Mammary epithelial cell (primary cell): ENCODE results near the gene PRR22.
"Not testable (repeated sequence)": the region's sequence is repeated elsewhere in the genome, so short reads cannot be mapped to it uniquely, and the experiment has no call there.

ENCODE experiments used
- EZH2 ChIP-seq: IDR thresholded peaks from 2 replicates; pipeline ENCODE4 v1.6.1; 2012; ENCODE audit warnings: low read length, inconsistent platforms, borderline replicate concordance
- TF ChIP-seq, protein P1 (sequence below), 2 donors: IDR thresholded peaks in 1 of 2; conservative IDR thresholded peaks in 1 of 2; 2 replicates each; pipeline ENCODE4 v1.5.1; 2011 to 2012; ENCODE audit warnings: inconsistent platforms in 2 of 2, low read length in 2 of 2, mild to moderate bottlenecking in 2 of 2, control low read depth in 1 of 2, low read depth in 1 of 2; ENCODE audit not compliant: insufficient read depth in 1 of 2; ENCODE audit errors: extremely low read depth in 1 of 2

DNA sequence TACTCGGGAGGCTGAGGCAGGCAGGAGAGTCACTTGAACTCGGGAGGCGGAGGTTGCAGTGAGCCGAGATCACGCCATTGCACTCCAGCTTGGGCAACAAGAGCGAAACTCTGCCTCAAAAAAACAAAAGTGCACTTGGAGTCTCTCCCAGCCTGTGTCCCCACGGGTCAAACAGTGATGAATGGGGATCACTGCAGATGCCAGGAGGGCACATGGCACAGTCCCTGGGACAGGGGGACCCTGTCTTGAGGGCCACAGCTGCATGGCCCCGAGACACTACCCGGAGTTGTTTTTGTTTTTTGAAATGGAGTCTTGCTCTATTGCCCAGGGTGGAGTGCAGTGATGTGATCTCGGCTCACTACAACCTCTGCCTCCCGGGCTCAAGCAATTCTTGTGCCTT, 3.6 kb downstream of the PRR22 start:
- not testable (repeated sequence) for TF ChIP-seq EZH2
- TF ChIP-seq, protein P1, sequence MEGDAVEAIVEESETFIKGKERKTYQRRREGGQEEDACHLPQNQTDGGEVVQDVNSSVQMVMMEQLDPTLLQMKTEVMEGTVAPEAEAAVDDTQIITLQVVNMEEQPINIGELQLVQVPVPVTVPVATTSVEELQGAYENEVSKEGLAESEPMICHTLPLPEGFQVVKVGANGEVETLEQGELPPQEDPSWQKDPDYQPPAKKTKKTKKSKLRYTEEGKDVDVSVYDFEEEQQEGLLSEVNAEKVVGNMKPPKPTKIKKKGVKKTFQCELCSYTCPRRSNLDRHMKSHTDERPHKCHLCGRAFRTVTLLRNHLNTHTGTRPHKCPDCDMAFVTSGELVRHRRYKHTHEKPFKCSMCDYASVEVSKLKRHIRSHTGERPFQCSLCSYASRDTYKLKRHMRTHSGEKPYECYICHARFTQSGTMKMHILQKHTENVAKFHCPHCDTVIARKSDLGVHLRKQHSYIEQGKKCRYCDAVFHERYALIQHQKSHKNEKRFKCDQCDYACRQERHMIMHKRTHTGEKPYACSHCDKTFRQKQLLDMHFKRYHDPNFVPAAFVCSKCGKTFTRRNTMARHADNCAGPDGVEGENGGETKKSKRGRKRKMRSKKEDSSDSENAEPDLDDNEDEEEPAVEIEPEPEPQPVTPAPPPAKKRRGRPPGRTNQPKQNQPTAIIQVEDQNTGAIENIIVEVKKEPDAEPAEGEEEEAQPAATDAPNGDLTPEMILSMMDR (conservative IDR thresholded peaks at IDR 0.05 in 1 of 2, IDR thresholded peaks at IDR 0.05 in 1 of 2; ENCODE audit: extremely low read depth in 1 of 2, insufficient read depth in 1 of 2, low read depth in 1 of 2, low read length in 2 of 2), result not testable (repeated sequence)
